Activated CD8-positive, alpha-beta T cell treated with anti-CD3 and anti-CD28 coated beads for 36 hours (primary cell): Measurements from ENCODE around the gene RRAS. TPM values are rescaled to one million over a fixed set of nuclear protein-coding genes. Genes with fewer than 3 reads are reported as not detected.

Source experiments
- ATAC-seq: fragments of 200-7000 bp; cut with Tn5 transposase; one replicate; pipeline ENCODE4 v1.10.0; 2021; ENCODE audit warnings: mild to moderate bottlenecking, moderate library complexity
- CTCF ChIA-PET: fragments of 350-600 bp; sonication (Branson Sonifier 250); formaldehyde crosslinking; loops from one replicate; lab custom pipeline; 2021; ENCODE audit warnings: antibody characterized with exemption; lab: Charles Lee
- POLR2A ChIA-PET: fragments of 350-600 bp; sonication (Branson Sonifier 250); formaldehyde crosslinking; loops from one replicate; lab custom pipeline; 2021; ENCODE audit warnings: antibody characterized with exemption; lab: Charles Lee
- DNase-seq: peaks from one replicate; pipeline ENCODE4 v3.0.0-alpha.2; 2020
- H3K27ac Mint-ChIP-seq: one replicate; pipeline ENCODE4 v1.8.0; 2021; ENCODE audit warnings: mild to moderate bottlenecking, mixed read lengths
- H3K27me3 Mint-ChIP-seq: one replicate; pipeline ENCODE4 v1.8.0; 2021; ENCODE audit warnings: mixed read lengths
- H3K36me3 Mint-ChIP-seq: one replicate; pipeline ENCODE4 v1.8.0; 2021; ENCODE audit warnings: low read depth, mixed read lengths
- H3K4me1 Mint-ChIP-seq: one replicate; pipeline ENCODE4 v1.8.0; 2021; ENCODE audit warnings: low read depth, mixed read lengths
- H3K4me3 Mint-ChIP-seq: one replicate; pipeline ENCODE4 v1.8.0; 2021; ENCODE audit warnings: mild to moderate bottlenecking, moderate library complexity, mixed read lengths
- H3K9me3 Mint-ChIP-seq: one replicate; pipeline ENCODE4 v1.8.0; 2021; ENCODE audit warnings: mixed read lengths
- intact Hi-C: fragments of 100-400 bp; cut with micrococcal nuclease; formaldehyde crosslinking; loops from one replicate; pipeline ENCODE4 v1.10.0; 2022
- total RNA-seq, 2 experiments: library from RNA; stranded (reverse); gene quantifications; one replicate each; pipeline ENCODE4 v1.2.3, GENCODE V29; 2021
- TF ChIP-seq, protein P1 (sequence below): fragments of 200-600 bp; IDR thresholded peaks from one replicate; pipeline ENCODE4 v1.8.0; 2022; ENCODE audit warnings: antibody characterized with exemption, mild to moderate bottlenecking

RRAS gene
- total RNA-seq, 2 experiments from 2014 or later, result 6.3 to 7.1 TPM

GRCh38 chr19:49677231-49677900 lies 37.4 kb upstream of the RRAS start, which contains the start of gene PRMT1:
PRMT1 (plus strand) TSS chr19:49677271; CDS start chr19:49677281, 10 bp downstream.
- Mint-ChIP-seq H3K9me3 (no peaks in the 10 kb centered on the region), H3K4me1 (peaks cover 26% of the 10 kb centered on the region), H3K27me3 (no peaks in the 10 kb centered on the region), H3K36me3 (peaks cover 23% of the 10 kb centered on the region), H3K4me3 (peak within 1 kb of the TSS; percentile 98), H3K27ac (peak within 1 kb of the TSS; percentile 98)
- intact Hi-C loops, result loop anchor here (5.0 kb wide), 2 partner anchors 35 to 85 kb away; partner anchors contain the start of genes PRR12, RRAS and SCAF1
- DNase-seq (no peak), ATAC-seq (no peak)
- CTCF ChIA-PET, result interaction anchor here (0.9 to 3.2 kb wide), 14 partner anchors 10 to 166 kb away, joined by 3 to 9 read pairs (median 4); partner anchors contain the start of genes BCL2L12, IRF3, RCN3 and RRAS
- POLR2A ChIA-PET, result interaction anchor here (0.6 to 5.0 kb wide), 14 partner anchors 11 to 315 kb away, joined by 3 to 47 read pairs (median 4); partner anchors contain the start of genes ADM5, AP2A1, BCL2L12 and CPT1C
- TF ChIP-seq, protein P1, sequence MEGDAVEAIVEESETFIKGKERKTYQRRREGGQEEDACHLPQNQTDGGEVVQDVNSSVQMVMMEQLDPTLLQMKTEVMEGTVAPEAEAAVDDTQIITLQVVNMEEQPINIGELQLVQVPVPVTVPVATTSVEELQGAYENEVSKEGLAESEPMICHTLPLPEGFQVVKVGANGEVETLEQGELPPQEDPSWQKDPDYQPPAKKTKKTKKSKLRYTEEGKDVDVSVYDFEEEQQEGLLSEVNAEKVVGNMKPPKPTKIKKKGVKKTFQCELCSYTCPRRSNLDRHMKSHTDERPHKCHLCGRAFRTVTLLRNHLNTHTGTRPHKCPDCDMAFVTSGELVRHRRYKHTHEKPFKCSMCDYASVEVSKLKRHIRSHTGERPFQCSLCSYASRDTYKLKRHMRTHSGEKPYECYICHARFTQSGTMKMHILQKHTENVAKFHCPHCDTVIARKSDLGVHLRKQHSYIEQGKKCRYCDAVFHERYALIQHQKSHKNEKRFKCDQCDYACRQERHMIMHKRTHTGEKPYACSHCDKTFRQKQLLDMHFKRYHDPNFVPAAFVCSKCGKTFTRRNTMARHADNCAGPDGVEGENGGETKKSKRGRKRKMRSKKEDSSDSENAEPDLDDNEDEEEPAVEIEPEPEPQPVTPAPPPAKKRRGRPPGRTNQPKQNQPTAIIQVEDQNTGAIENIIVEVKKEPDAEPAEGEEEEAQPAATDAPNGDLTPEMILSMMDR, result no peak

- ChIA-PET POLR2A (interaction anchor here (0.6 to 5.0 kb wide), 13 partner anchors 10 to 315 kb away, joined by 3 to 47 read pairs (median 7); partner anchors contain the start of genes ADM5, AKT1S1, BCL2L12 and CPT1C), CTCF (interaction anchor here (0.7 to 3.2 kb wide), 13 partner anchors 9 to 177 kb away, joined by 3 to 13 read pairs (median 5); partner anchors contain the start of genes BCL2L12, IRF3, NOSIP and RRAS)
- H3K4me3 Mint-ChIP-seq, result peak overlapping the region; percentile 98
- no peaks in the 10 kb centered on the region for H3K9me3 Mint-ChIP-seq
- TF ChIP-seq, protein P1, result no peak
- peaks cover 30% of the 10 kb centered on the region for H3K4me1 Mint-ChIP-seq
- H3K27me3 Mint-ChIP-seq, result no peaks in the 10 kb centered on the region
- DNase-seq (peak; percentile 100), ATAC-seq (peak; percentile 76)
- peak overlapping the region; percentile 98 for H3K27ac Mint-ChIP-seq
- H3K36me3 Mint-ChIP-seq, result peaks cover 20% of the 10 kb centered on the region
- intact Hi-C loops, result loop anchor here (5.0 kb wide), 2 partner anchors 35 to 85 kb away; partner anchors contain the start of genes PRR12, RRAS and SCAF1
Measured at GRCh38 chr19:49676784-49677230, 36.9 kb upstream of the RRAS start.

DNA sequence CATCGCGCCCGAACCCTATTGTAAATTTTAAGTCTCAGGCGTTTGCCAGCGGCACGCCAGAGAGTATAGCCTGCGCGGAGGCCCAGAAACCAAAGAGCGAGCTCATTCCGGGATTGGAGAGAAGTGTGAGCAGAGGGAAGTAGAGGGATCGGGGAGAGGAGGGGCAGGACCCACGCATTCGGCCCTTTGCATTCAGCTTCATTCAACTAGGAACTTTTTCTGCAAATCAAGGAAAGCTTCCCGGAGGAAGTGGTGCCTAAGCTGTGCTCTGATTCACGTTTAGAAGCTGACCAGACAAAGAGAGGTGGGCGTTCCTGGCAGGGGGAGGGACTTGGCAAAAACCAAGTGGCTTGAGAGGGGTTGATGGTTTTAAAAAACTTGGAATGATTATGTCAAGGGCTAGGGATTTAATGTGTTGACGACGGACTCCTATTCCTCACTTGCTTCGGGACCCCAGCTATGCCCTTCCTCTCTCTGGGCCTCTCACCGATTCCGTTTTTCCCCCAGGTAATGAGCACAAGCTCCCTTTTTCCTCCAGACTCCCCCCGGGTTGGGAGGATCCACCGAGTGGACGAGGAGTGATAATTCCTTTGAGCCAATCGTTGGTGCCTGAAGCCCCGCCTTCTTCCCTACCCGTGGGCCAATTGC lies 36.3 kb upstream of the RRAS start:
- Mint-ChIP-seq H3K36me3 (peaks cover 18% of the 10 kb centered on the region), H3K27ac (peak overlapping the region; percentile 98), H3K4me3 (peak overlapping the region; percentile 98), H3K9me3 (no peaks in the 10 kb centered on the region), H3K27me3 (no peaks in the 10 kb centered on the region), H3K4me1 (peaks cover 30% of the 10 kb centered on the region)
- DNase-seq (peak; percentile 53), ATAC-seq (peak; percentile 18)
- CTCF ChIA-PET, result interaction anchor here (0.7 to 3.2 kb wide), 15 partner anchors 9 to 177 kb away, joined by 3 to 13 read pairs (median 4); partner anchors contain the start of genes BCL2L12, IRF3, NOSIP and RRAS
- intact Hi-C loops, result loop anchor here (5.0 kb wide), 2 partner anchors 34 to 84 kb away; partner anchors contain the start of genes PRR12, RRAS and SCAF1
- TF ChIP-seq, protein P1, result no peak
- POLR2A ChIA-PET, result interaction anchor here (0.6 to 5.0 kb wide), 12 partner anchors 10 to 252 kb away, joined by 3 to 47 read pairs (median 6); partner anchors contain the start of genes AKT1S1, BCL2L12, IRF3 and NOSIP

DNA sequence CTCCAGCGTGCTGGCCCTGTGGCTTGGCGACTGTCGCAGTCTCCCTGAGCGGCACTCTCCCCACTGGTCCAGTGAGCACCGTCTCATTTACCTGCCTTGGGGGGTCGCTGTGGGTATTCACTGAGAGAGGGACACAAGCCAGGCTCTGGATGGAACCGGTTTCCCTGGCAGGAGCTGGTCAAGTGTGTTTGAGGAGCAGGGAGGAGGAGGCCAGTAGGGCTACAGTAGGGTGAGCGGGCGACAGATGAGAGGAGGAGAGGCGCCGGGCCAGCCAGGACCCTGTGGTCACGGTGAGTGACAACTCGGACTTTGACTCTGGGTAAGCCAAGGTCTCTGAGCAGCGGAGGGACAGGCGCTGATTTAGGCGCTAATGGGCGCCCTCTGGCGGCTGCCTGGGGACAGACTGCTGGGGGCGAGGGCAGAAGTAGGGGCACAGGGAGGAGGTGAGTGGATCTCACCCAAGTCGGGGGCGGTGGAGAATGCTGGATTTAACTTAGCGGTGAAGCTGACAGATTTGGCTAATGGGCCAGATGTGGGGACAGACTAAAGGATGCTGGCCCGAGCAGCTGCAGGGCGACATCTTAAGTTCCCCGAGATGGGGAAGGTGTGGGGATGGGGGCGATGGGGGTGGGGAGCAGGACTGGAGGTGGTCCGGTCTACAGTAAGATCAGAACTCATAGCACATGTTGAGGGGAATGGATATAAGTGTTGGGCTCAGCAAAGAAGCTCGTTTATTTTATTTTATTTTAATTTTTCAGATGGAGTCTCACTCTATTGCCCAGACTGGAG lies 32.4 kb upstream of the RRAS start:
- Mint-ChIP-seq H3K4me3 (no peak overlapping the region), H3K9me3 (no peaks in the 10 kb centered on the region), H3K4me1 (peaks cover 16% of the 10 kb centered on the region), H3K36me3 (peaks cover 15% of the 10 kb centered on the region), H3K27me3 (no peaks in the 10 kb centered on the region), H3K27ac (no peak overlapping the region)
- ATAC-seq (no peak), DNase-seq (peak; percentile 83)
- TF ChIP-seq, protein P1, result peak; percentile 90
- ChIA-PET CTCF (interaction anchor here (0.8 to 3.4 kb wide), 30 partner anchors 8 to 306 kb away, joined by 3 to 33 read pairs (median 4); partner anchors contain the start of genes ADM5, RCN3, RRAS and SCAF1), POLR2A (interaction anchor here (1.6 kb wide), 1 partner anchor 22 kb away, joined by 4 read pairs; no protein-coding TSS in a partner anchor)
- intact Hi-C loops, result no loop called here
